Pancreas (tissue), 10 donors: ENCODE measurements around the gene HSD17B14. TPM values are rescaled to one million over a fixed set of nuclear protein-coding genes. Genes with fewer than 3 reads are reported as not detected.
A peak's percentile ranks its signal among the peaks of the same experiment; 100 is the strongest.
"Not testable (repeated sequence)": the region's sequence is repeated elsewhere in the genome, so short reads cannot be mapped to it uniquely, and the experiment has no call there.

Experiments
- ATAC-seq, 4 donors: fragments of 200-7000 bp; cut with Tn5 transposase; one replicate each; pipeline versions ENCODE4 v1.8.0 to v1.9.1; 2020; ENCODE audit warnings: mild to moderate bottlenecking in 4 of 4, moderate library complexity in 4 of 4
- DNase-seq, 6 donors: peaks; one replicate each; pipeline ENCODE4 v3.0.0-alpha.2; 2020
- FAIRE-seq: peaks from 2 replicates; lab custom pipeline; 2012; peaks lifted over from hg19 to GRCh38; lab: Jason Lieb, UNC
- H3K27ac ChIP-seq, 4 donors: fragments of 200-600 bp; sonication (generic); 1 replicate in 3 of 4; 2 replicates in 1 of 4; pipeline versions ENCODE4 v1.5.0 to v1.8.0; 2020
- H3K27me3 ChIP-seq, 4 donors: fragments of 200-600 bp; one replicate each; pipeline ENCODE4 v1.8.0; 2021
- H3K36me3 ChIP-seq, 3 donors: fragments of 200-600 bp; sonication (generic) in 1 of 3; one replicate each; pipeline versions ENCODE4 v1.5.0 to v1.8.0; 2020 to 2021
- H3K4me1 ChIP-seq, 3 donors: fragments of 200-600 bp; one replicate each; pipeline ENCODE4 v1.8.0; 2021
- H3K4me3 ChIP-seq, 4 donors: fragments of 200-600 bp; sonication (generic) in 2 of 4; one replicate each; pipeline versions ENCODE4 v1.5.0 to v1.8.0; 2020 to 2021
- H3K9me3 ChIP-seq, 4 donors: fragments of 200-600 bp; one replicate each; pipeline ENCODE4 v1.8.0; 2021
- WGBS, 2 donors: extraction: QIAGEN DNeasy Blood & Tissue Kit; methylation state at CpG; one replicate each; pipeline ENCODE4 v1.1.7; 2013; 5-methylcytosine and 5-hydroxymethylcytosine counted together
- intact Hi-C, 3 donors: fragments of 100-400 bp; cut with DNase I; formaldehyde crosslinking; loops; one replicate each; pipeline versions ENCODE4 v1.11.1 to v1.14.2; 2022
- polyA plus RNA-seq, 2 donors: library from polyadenylated mRNA; stranded (reverse); fragments of 200-250 nt; gene quantifications; one replicate each; pipeline ENCODE4 v1.2.3, GENCODE V29; 2013
- total RNA-seq, 6 donors: library from RNA; stranded (reverse); fragmentation: NEBNext Ultra II Directional in 4 of 6; extraction: Animal tissue kit (Norgen Biotek cat#: 25700) in 4 of 6; gene quantifications; one replicate each; pipeline versions ENCODE4 v1.2.1 to v1.2.4, GENCODE V29; 2021 to 2023
- TF ChIP-seq, protein P1 (sequence below), 4 donors: fragments of 200-600 bp; sonication (generic) in 3 of 4; IDR thresholded peaks; one replicate each; pipeline versions ENCODE4 v1.5.0 to v1.8.0; 2021; ENCODE audit warnings: antibody characterized with exemption in 4 of 4
- donor health status: healthy with polysubstance abuse.
- donor health status: DM: no; HTN: no; CAD: no; lungs with moderate emphysema.
- donor health status: DM: no; HTN: no; CAD: no.
- donor health status: control.
- donor health status: control.
- donor health status: Bipolar disorder and iron deficiency.
- donor health status: DM: yes; HTN: yes; CAD: no.
- donor health status: DM: no; HTN: no; CAD: no.
- donor health status: DM: no; HTN: no; CAD: no.
- donor health status: DM: yes; HTN: yes; CAD: no.

The HSD17B14 gene
- total and polyA plus RNA-seq, 8 donors: 0.69 to 25.4 (median 2.8) TPM

DNA sequence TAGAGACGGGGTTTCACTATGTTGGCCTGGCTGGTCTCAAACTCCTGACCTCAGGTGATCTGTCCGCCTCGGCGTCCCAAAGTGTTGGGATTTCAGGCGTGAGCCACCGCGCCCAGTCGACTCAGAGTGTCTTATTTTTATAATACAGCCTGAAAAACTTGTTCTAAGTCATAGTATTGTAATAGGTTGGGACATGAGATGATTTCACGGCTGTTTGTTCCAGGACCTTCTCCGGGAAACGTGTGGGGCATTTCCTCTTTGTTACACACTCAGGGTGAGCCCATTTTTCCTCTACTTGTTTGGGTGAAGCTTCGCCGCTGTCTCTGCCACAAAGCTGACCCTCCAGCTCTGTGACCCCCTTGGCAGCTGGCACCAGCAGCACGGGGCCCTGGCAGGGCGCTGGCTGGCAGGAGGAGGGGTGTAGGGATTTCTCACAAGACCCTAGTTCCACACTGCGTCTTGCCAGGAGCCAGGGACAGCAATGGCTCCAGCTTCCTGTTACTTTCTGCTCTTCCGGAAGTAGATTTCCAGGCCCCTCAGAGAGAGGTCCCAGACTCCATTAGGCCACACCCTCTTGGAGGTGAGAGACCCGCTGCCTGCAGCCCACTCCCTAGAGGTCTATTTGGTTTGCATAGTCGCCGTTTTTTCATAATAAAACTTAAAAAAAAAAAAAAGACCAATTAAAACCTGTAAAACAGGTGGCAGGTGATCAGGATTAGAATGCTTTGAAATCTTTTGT, 65.4 kb downstream of the HSD17B14 start:
- peak overlapping the region in 2 of 4 donors; percentile 35 to 79 for H3K27ac ChIP-seq
- TF ChIP-seq, protein P1, sequence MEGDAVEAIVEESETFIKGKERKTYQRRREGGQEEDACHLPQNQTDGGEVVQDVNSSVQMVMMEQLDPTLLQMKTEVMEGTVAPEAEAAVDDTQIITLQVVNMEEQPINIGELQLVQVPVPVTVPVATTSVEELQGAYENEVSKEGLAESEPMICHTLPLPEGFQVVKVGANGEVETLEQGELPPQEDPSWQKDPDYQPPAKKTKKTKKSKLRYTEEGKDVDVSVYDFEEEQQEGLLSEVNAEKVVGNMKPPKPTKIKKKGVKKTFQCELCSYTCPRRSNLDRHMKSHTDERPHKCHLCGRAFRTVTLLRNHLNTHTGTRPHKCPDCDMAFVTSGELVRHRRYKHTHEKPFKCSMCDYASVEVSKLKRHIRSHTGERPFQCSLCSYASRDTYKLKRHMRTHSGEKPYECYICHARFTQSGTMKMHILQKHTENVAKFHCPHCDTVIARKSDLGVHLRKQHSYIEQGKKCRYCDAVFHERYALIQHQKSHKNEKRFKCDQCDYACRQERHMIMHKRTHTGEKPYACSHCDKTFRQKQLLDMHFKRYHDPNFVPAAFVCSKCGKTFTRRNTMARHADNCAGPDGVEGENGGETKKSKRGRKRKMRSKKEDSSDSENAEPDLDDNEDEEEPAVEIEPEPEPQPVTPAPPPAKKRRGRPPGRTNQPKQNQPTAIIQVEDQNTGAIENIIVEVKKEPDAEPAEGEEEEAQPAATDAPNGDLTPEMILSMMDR (IDR thresholded peaks at IDR 0.05): no peak
- 82 to 83% methylated on average over 20 of the region's 20 CpGs for WGBS, 2 donors
- intact Hi-C loops: no loop called here
- FAIRE-seq (no peak), ATAC-seq (no peak), DNase-seq (no peak)
- peaks cover 14 to 32% (median 23%) of the 10 kb centered on the region in 3 donors for H3K4me1 ChIP-seq
- no peaks in the 10 kb centered on the region for H3K9me3 ChIP-seq
- H3K4me3 ChIP-seq: no peak overlapping the region
- H3K36me3 ChIP-seq: no peaks in the 10 kb centered on the region
- no peaks in the 10 kb centered on the region for H3K27me3 ChIP-seq

DNA sequence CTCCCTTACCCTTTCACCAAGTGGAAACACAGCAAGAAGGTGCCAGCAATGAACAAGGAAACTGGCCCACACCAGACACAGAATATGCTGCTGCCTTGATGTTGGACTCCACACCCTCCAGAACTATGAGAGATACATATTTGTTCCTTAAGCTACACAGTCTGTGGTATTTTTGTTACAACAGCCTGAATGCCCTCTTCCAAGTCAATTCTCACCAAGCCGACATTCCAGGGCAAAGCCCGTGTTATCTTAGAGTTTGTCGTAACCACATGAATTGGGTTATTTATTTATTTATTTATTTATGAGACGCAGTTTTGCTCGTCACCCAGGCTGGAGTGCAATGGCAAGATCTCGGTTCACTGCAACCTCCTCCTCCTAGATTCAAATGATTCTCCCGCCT, 66.0 kb downstream of the HSD17B14 start:
- Histone ChIP-seq H3K27ac (peak overlapping the region in 2 of 4 donors; percentile 63 to 79), H3K27me3 (no peaks in the 10 kb centered on the region), H3K36me3 (no peaks in the 10 kb centered on the region), H3K4me3 (no peak overlapping the region), H3K9me3 (no peaks in the 10 kb centered on the region), H3K4me1 (peaks cover 9 to 28% (median 21%) of the 10 kb centered on the region in 3 donors)
- intact Hi-C loops: no loop called here
- 80 to 84% methylated on average over 7 of the region's 7 CpGs for WGBS, 2 donors
- TF ChIP-seq, protein P1 (IDR thresholded peaks at IDR 0.05): no peak
- no peak for DNase-seq
- no peak for ATAC-seq
- no peak for FAIRE-seq

DNA sequence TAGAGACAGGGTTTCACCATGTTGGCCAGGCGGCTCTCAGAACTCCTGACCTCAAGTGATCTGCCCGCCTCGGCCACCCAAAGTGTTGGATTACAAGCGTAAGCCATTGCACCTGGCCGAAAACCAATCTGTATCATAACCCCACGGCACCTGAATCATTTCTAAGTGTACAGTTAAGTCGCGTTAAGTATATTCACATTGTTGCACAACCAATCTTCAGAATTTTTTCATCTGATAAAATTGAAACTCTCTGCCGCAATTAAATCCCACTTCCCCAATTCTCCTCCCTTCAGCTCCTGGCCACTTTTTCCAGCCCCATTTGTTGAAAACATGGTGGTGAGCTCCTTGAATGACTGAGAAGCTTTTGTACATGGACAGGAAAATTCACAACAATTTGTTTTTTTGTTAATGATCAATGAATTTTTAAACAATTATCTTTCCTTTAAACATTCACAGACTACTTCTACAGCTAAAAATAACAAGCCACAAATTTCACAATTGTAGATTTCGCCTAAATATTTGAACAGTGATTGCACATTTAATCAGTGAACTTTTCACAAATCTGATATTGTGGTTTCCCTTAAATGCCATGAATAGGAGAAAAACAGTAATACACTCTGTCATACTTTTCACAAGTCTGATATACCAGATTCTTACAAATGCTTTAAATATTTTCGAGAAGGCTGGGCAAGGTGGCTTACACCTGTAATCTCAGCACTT, 67.1 kb downstream of the HSD17B14 start:
- no peaks in the 10 kb centered on the region for H3K9me3 ChIP-seq
- DNase-seq (no peak), FAIRE-seq (no peak), ATAC-seq (peak in 3 of 4 donors; percentile 17 to 19 (median 18))
- H3K27me3 ChIP-seq: no peaks in the 10 kb centered on the region
- no peaks in the 10 kb centered on the region for H3K36me3 ChIP-seq
- intact Hi-C loops: no loop called here
- H3K4me3 ChIP-seq: no peak overlapping the region
- peak overlapping the region in 2 of 4 donors; percentile 63 to 79 for H3K27ac ChIP-seq
- 39 to 47% methylated on average over 11 of the region's 11 CpGs for WGBS, 2 donors
- peaks cover 9 to 28% (median 21%) of the 10 kb centered on the region in 3 donors for H3K4me1 ChIP-seq
- TF ChIP-seq, protein P1 (IDR thresholded peaks at IDR 0.05): no peak

DNA sequence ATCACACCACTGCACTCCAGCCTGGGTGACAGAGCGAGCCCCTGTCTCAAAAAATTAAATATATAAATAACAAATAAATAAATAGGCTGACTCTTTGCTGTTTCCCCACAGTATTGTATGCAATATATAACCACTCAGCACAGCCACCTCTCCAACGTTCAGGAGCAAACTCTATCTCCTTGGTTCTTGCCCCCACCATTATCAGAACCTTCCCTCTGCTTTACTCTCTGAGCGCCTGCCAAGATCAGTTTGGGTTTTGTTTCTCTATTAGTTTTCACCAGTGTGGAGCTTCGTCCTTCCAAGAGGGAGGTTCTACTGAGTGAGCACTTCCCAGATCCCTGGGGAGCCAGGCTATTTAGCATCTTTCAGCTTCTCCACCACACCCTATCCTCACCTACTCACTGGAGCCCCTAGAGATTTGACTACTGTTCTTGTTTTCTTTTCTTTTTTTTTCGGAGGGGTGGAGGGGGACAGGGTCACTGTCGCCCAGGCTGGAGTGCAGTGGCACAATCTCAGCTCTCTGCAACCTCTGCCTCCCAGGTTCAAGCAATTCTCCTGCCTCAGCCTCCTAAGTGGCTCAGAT, 68.0 kb downstream of the HSD17B14 start:
- Histone ChIP-seq H3K4me1 (peaks cover 6 to 25% (median 19%) of the 10 kb centered on the region in 3 donors), H3K27ac (peak overlapping the region in 2 of 4 donors; percentile 63 to 79)
- intact Hi-C loops, H3K4me3 ChIP-seq, DNase-seq, H3K36me3 ChIP-seq, H3K27me3 ChIP-seq, FAIRE-seq, H3K9me3 ChIP-seq: not testable (repeated sequence)
- WGBS, 2 donors: 32 to 33% methylated on average over 6 of the region's 6 CpGs
- ATAC-seq: peak in 1 of 4 donors; percentile 11

DNA sequence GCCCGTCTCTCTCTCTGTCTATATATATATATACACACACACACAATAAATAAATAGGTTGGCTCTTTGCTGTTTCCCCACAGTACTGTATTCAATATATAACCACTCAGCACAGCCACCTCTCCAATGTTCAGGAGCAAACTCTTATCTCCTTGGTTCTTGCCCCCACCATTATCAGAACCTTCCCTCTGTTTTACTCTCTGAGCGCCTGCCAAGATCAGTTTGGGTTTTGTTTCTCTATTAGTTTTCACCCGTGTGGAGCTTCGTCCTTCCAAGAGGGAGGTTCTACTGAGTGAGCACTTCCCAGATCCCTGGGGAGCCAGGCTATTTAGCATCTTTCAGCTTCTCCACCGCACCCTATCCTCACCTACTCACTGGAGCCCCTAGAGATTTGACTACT, 70.5 kb downstream of the HSD17B14 start:
- WGBS, 2 donors: 22 to 29% methylated on average over 5 of the region's 5 CpGs
- H3K9me3 ChIP-seq, H3K27ac ChIP-seq, FAIRE-seq, H3K4me3 ChIP-seq, H3K36me3 ChIP-seq, intact Hi-C loops, H3K27me3 ChIP-seq, DNase-seq: not testable (repeated sequence)
- ATAC-seq: peak in 2 of 4 donors; percentile 3 to 13
- peaks cover 0 to 13% (median 11%) of the 10 kb centered on the region in 3 donors for H3K4me1 ChIP-seq

Other genes with a start within 250 kb of the HSD17B14 start
Only the 30 nearest of the 33 such genes appear.
- 1 to 10 TPM; 1.2 to 2.9 (median 2.6) TPM for gene FAM83E, start 221.4 kb downstream of the HSD17B14 start, total RNA-seq
- gene FAM83E, start 221.4 kb downstream of the HSD17B14 start, polyA plus RNA-seq: 1 to 10 TPM; 1.8 to 3.4 TPM
- 1,000 to 10,000 TPM in 4 of 6 donors, 100 to 1,000 TPM in 2; 881 to 1,605 (median 1,071) TPM for gene RPL18, start 217.3 kb downstream of the HSD17B14 start, total RNA-seq
- gene RPL18, start 217.3 kb downstream of the HSD17B14 start, polyA plus RNA-seq: 1,000 to 10,000 TPM; 1,358 to 2,344 TPM
- 10 to 100 TPM in 1 of 6 donors, 1 to 10 TPM in 5; 4.3 to 11.0 (median 6.6) TPM for gene SPHK2, start 217.0 kb downstream of the HSD17B14 start, total RNA-seq
- gene SPHK2, start 217.0 kb downstream of the HSD17B14 start, polyA plus RNA-seq: 10 to 100 TPM; 15.9 to 24.0 TPM
- 1 to 10 TPM; 3.3 to 8.3 (median 6.5) TPM for gene DBP, start 199.1 kb downstream of the HSD17B14 start, total RNA-seq
- 10 to 100 TPM in 1 of 2 donors, 1 to 10 TPM in 1; 4.7 to 11.4 TPM for gene DBP, start 199.1 kb downstream of the HSD17B14 start, polyA plus RNA-seq
- 1 to 10 TPM; 2.6 to 6.2 (median 4.5) TPM for gene CA11, start 190.3 kb downstream of the HSD17B14 start, total RNA-seq
- 10 to 100 TPM; 10.2 to 15.2 TPM for gene CA11, start 190.3 kb downstream of the HSD17B14 start, polyA plus RNA-seq
- under 1 TPM in 5 of 6 donors, not detected in 1; 0.12 to 0.37 (median 0.20) TPM for gene NTN5, start 163.5 kb downstream of the HSD17B14 start, total RNA-seq
- gene NTN5, start 163.5 kb downstream of the HSD17B14 start, polyA plus RNA-seq: 1 to 10 TPM in 1 of 2 donors, under 1 TPM in 1; 0.38 to 1.8 TPM
- gene FUT2, start 140.5 kb downstream of the HSD17B14 start, total RNA-seq: 10 to 100 TPM in 2 of 6 donors, 1 to 10 TPM in 4; 4.8 to 14.5 (median 8.2) TPM
- gene FUT2, start 140.5 kb downstream of the HSD17B14 start, polyA plus RNA-seq: 1 to 10 TPM; 3.7 to 5.4 TPM
- 1 to 10 TPM in 2 of 6 donors, under 1 TPM in 4; 0.51 to 2.6 (median 0.84) TPM for gene MAMSTR, start 116.8 kb downstream of the HSD17B14 start, total RNA-seq
- 1 to 10 TPM; 1.5 to 2.3 TPM for gene MAMSTR, start 116.8 kb downstream of the HSD17B14 start, polyA plus RNA-seq
- 1 to 10 TPM; 5.3 to 9.6 (median 6.5) TPM for gene RASIP1, start 95.9 kb downstream of the HSD17B14 start, total RNA-seq
- 10 to 100 TPM; 16.2 to 40.9 TPM for gene RASIP1, start 95.9 kb downstream of the HSD17B14 start, polyA plus RNA-seq
- 1 to 10 TPM in 4 of 6 donors, under 1 TPM in 2; 0.73 to 4.6 (median 1.9) TPM for gene IZUMO1, start 89.6 kb downstream of the HSD17B14 start, total RNA-seq
- gene IZUMO1, start 89.6 kb downstream of the HSD17B14 start, polyA plus RNA-seq: 1 to 10 TPM; 1.9 to 3.8 TPM
- 10 to 100 TPM in 4 of 6 donors, 1 to 10 TPM in 2; 6.5 to 29.7 (median 12.6) TPM for gene FUT1, start 83.8 kb downstream of the HSD17B14 start, total RNA-seq
- gene FUT1, start 83.8 kb downstream of the HSD17B14 start, polyA plus RNA-seq: 10 to 100 TPM in 1 of 2 donors, 1 to 10 TPM in 1; 7.7 to 12.7 TPM
- under 1 TPM in 1 of 6 donors, not detected in 5; 0.51 TPM for gene FGF21, start 81.0 kb downstream of the HSD17B14 start, total RNA-seq
- gene FGF21, start 81.0 kb downstream of the HSD17B14 start, polyA plus RNA-seq: not detected
- gene BCAT2, start 25.5 kb downstream of the HSD17B14 start, total RNA-seq: 10 to 100 TPM; 26.6 to 53.8 (median 36.3) TPM
- gene BCAT2, start 25.5 kb downstream of the HSD17B14 start, polyA plus RNA-seq: 10 to 100 TPM; 59.7 to 91.8 TPM
- gene PLEKHA4, start 32.1 kb upstream of the HSD17B14 start, total RNA-seq: 10 to 100 TPM in 2 of 6 donors, 1 to 10 TPM in 4; 5.9 to 19.7 (median 8.7) TPM
- gene PLEKHA4, start 32.1 kb upstream of the HSD17B14 start, polyA plus RNA-seq: 10 to 100 TPM; 18.2 to 28.3 TPM
- gene PPP1R15A, start 35.9 kb upstream of the HSD17B14 start, total RNA-seq: 10 to 100 TPM in 5 of 6 donors, 1 to 10 TPM in 1; 8.1 to 20.6 (median 12.4) TPM
- gene PPP1R15A, start 35.9 kb upstream of the HSD17B14 start, polyA plus RNA-seq: 10 to 100 TPM; 28.2 to 53.2 TPM
- gene TULP2, start 62.3 kb upstream of the HSD17B14 start, total RNA-seq: under 1 TPM in 1 of 6 donors, not detected in 5; 0.35 TPM
- gene TULP2, start 62.3 kb upstream of the HSD17B14 start, polyA plus RNA-seq: not detected
- 100 to 1,000 TPM in 2 of 6 donors, 10 to 100 TPM in 4; 60.9 to 136 (median 79.8) TPM for gene NUCB1, start 63.8 kb upstream of the HSD17B14 start, total RNA-seq
- gene NUCB1, start 63.8 kb upstream of the HSD17B14 start, polyA plus RNA-seq: 100 to 1,000 TPM; 103 to 118 TPM
- under 1 TPM in 1 of 6 donors, not detected in 5; 0.28 TPM for gene DHDH, start 97.2 kb upstream of the HSD17B14 start, total RNA-seq
- 1 to 10 TPM in 1 of 2 donors, under 1 TPM in 1; 0.30 to 1.0 TPM for gene DHDH, start 97.2 kb upstream of the HSD17B14 start, polyA plus RNA-seq
- 10 to 100 TPM; 20.3 to 41.5 (median 28.0) TPM for gene BAX, start 118.4 kb upstream of the HSD17B14 start, total RNA-seq
- gene BAX, start 118.4 kb upstream of the HSD17B14 start, polyA plus RNA-seq: 10 to 100 TPM; 43.5 to 48.1 TPM
- 1,000 to 10,000 TPM in 1 of 6 donors, 100 to 1,000 TPM in 5; 394 to 1,427 (median 690) TPM for gene FTL, start 128.8 kb upstream of the HSD17B14 start, total RNA-seq
- gene FTL, start 128.8 kb upstream of the HSD17B14 start, polyA plus RNA-seq: 1,000 to 10,000 TPM; 1,427 to 1,473 TPM
- gene GYS1, start 156.8 kb upstream of the HSD17B14 start, total RNA-seq: 10 to 100 TPM in 4 of 6 donors, 1 to 10 TPM in 2; 7.3 to 14.6 (median 12.2) TPM
- gene GYS1, start 156.8 kb upstream of the HSD17B14 start, polyA plus RNA-seq: 10 to 100 TPM; 14.5 to 18.2 TPM
- gene RUVBL2, start 157.4 kb upstream of the HSD17B14 start, total RNA-seq: 10 to 100 TPM; 17.0 to 38.0 (median 29.1) TPM
- gene RUVBL2, start 157.4 kb upstream of the HSD17B14 start, polyA plus RNA-seq: 10 to 100 TPM; 43.9 to 44.9 TPM
- 1 to 10 TPM in 5 of 6 donors, under 1 TPM in 1; 0.98 to 6.6 (median 3.5) TPM for gene LHB, start 180.6 kb upstream of the HSD17B14 start, total RNA-seq
- 10 to 100 TPM; 30.1 to 54.4 TPM for gene LHB, start 180.6 kb upstream of the HSD17B14 start, polyA plus RNA-seq
- gene CGB3, start 187.8 kb upstream of the HSD17B14 start, total RNA-seq: not detected
- gene CGB3, start 187.8 kb upstream of the HSD17B14 start, polyA plus RNA-seq: not detected
- not detected for gene CGB2, start 195.4 kb upstream of the HSD17B14 start, total RNA-seq
- not detected for gene CGB2, start 195.4 kb upstream of the HSD17B14 start, polyA plus RNA-seq
- gene CGB1, start 200.4 kb upstream of the HSD17B14 start, total RNA-seq: not detected
- gene CGB1, start 200.4 kb upstream of the HSD17B14 start, polyA plus RNA-seq: not detected
- not detected for gene CGB5, start 207.4 kb upstream of the HSD17B14 start, total RNA-seq
- gene CGB5, start 207.4 kb upstream of the HSD17B14 start, polyA plus RNA-seq: not detected
- gene CGB8, start 212.6 kb upstream of the HSD17B14 start, total RNA-seq: not detected
- gene CGB8, start 212.6 kb upstream of the HSD17B14 start, polyA plus RNA-seq: not detected
- not detected for gene CGB7, start 221.3 kb upstream of the HSD17B14 start, total RNA-seq
- under 1 TPM in 1 of 2 donors, not detected in 1; 0.38 TPM for gene CGB7, start 221.3 kb upstream of the HSD17B14 start, polyA plus RNA-seq
- not detected for gene NTF4, start 228.3 kb upstream of the HSD17B14 start, total RNA-seq
- gene NTF4, start 228.3 kb upstream of the HSD17B14 start, polyA plus RNA-seq: under 1 TPM in 1 of 2 donors, not detected in 1; 0.09 TPM